ENCODE measurements around the gene CLECL1.
"Not testable (repeated sequence)": the region's sequence is repeated elsewhere in the genome, so short reads cannot be mapped to it uniquely, and the experiment has no call there.

The CLECL1 gene

GRCh38 chr12:9751204-9752144, 18.6 kb upstream of the CLECL1 start:
- DNase-seq: no peak

GRCh38 chr12:9750276-9751203, 17.6 kb upstream of the CLECL1 start:
- peak; percentile 51 for DNase-seq

GRCh38 chr12:9749640-9750039, 16.7 kb upstream of the CLECL1 start:
- no peak for DNase-seq

GRCh38 chr12:9745199-9745598, 12.3 kb upstream of the CLECL1 start:
- DNase-seq: no peak

GRCh38 chr12:9742661-9743060, 9.8 kb upstream of the CLECL1 start:
- peak; percentile 51 for DNase-seq

- peak; percentile 69 for DNase-seq
These were observed 8.8 kb upstream of the CLECL1 start for GRCh38 chr12:9741726-9742125.

GRCh38 chr12:9740106-9740750, 7.3 kb upstream of the CLECL1 start:
- DNase-seq: no peak

- not testable (repeated sequence) for DNase-seq
These were observed 6.7 kb upstream of the CLECL1 start for GRCh38 chr12:9739404-9740105.

- DNase-seq: not testable (repeated sequence)
These were observed 6.0 kb upstream of the CLECL1 start for GRCh38 chr12:9738905-9739304.

- no peak for DNase-seq
These were observed 4.2 kb upstream of the CLECL1 start for GRCh38 chr12:9736936-9737705.

GRCh38 chr12:9735601-9736000, 2.7 kb upstream of the CLECL1 start:
- no peak for DNase-seq

GRCh38 chr12:9731797-9732196, 1.1 kb downstream of the CLECL1 start:
- no peak for DNase-seq

GRCh38 chr12:9731393-9731792, 1.5 kb downstream of the CLECL1 start:
- no peak for DNase-seq

- DNase-seq: no peak
These were observed 2.3 kb downstream of the CLECL1 start for GRCh38 chr12:9730591-9730990.

GRCh38 chr12:9730011-9730410, 2.9 kb downstream of the CLECL1 start:
- DNase-seq: no peak

GRCh38 chr12:9729082-9729481, 3.8 kb downstream of the CLECL1 start:
- no peak for DNase-seq

- no peak for DNase-seq
These were observed 5.1 kb downstream of the CLECL1 start for GRCh38 chr12:9727813-9728212.

- no peak for DNase-seq
These were observed 7.6 kb downstream of the CLECL1 start for GRCh38 chr12:9725213-9725870.

- DNase-seq: no peak
These were observed 8.9 kb downstream of the CLECL1 start for GRCh38 chr12:9724023-9724422.

GRCh38 chr12:9721394-9722092, 11.4 kb downstream of the CLECL1 start:
- DNase-seq: no peak
